HG03196 (cell line): ENCODE measurements around the gene NEURL3.
A peak's percentile ranks its signal among the peaks of the same experiment; 100 is the strongest.

Source experiments
- ATAC-seq: cut with Tn5 transposase; IDR thresholded peaks from one replicate; pipeline ENCODE4 v1.9.1; 2021; ENCODE audit not compliant: unreplicated experiment

The NEURL3 gene

DNA sequence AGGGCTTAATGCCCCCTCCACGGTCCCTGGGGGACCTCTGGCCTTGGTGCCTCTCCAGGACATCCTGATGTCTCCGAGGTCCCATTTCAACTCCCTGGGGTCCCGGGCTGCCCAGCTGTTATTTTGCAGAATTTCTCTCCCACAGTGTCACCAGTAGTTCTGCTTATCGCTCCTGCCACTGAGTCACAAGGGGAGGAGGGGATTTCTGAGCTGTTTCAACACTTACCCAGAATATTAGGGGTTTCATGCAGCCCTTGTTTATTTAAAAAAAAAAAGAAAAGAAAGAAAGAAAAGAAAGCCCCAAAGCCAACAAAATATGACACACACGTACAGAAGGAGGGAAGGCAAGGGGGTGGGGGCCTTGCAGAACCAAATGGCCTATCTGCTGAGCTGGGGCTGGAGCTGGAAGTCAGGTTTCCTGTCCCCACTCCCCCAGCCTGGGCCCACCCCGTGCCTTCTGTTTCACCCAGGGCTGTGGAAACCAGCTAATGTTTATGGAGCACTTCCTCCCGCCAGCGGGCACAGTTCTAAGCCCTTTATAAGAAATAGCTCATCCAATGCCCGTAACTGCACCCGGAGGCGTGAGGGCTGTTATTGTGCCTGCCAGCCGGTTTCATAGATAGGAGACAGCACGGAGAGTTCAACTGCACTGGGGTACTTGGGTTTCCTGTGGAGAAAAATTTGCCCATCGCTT lies 23.0 kb upstream of the NEURL3 start:
- ATAC-seq = peak; percentile 33

DNA sequence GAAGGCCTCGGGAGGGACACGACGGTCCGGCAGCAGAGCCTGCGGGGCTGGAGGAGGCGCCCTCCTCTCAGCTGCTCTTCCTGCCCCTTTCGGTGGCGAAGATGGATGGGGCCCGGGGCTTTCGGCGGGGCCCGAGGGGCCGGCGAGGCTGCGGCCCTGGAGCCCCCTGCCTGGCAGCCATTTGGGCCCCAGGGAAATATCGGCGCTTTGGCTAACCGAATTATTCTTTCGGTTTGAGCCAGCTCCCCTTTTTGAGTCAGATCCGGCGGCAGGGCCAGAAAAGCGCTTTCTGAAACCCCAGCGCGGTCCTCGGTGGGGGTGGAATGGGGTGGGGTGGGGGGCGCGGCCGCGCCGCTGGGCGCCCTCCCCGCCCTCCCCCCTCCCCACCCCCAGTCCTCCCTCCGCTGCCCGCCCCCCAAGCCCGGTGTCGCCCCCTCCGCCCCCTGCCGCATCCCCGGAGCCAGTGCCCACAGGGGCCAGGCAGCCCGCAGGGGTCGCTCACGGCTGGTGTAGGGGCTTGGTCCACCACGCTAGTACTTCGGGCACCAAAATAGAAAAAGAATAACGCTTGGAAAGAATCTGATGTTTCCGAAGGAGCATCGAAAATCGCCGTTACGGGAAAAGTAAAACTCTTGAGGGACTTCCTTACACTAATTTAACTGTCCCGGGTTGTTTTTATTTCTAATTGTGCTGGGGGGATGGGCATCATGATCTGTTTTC lies 22.3 kb upstream of the NEURL3 start:
- peak; percentile 29 for ATAC-seq

DNA sequence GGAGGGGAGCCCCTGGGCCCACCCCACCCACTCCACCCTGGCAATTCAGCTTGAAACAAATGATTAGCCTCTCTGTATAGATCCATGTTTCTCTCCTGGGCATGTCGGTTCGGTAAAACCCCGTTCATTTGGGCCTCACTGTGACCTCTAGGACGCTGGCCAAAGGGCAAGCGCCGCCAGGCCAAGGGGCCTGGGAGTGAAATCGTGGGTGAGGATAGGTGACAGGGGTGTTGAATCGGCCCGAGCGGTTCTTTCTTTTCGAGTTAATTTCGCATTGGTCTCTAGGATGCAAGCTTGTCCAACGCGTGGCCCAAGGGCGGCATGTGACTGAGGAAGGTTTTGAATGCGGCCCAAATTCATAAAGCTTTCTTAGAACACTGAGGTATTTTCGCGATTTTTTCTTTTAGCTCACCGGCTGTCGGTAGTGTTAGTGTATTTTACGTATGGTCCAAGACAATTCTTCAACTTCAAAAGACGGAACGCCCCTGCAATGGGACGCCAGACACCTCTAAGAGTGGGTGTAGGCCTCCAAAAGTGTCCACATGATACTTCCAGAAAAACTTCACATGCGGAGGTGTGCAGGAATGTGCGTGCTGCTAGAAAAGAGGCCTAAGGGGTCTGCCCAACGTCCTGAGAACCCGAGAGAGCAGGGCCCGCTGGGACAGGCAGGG lies 21.6 kb upstream of the NEURL3 start:
- ATAC-seq = no peak

DNA sequence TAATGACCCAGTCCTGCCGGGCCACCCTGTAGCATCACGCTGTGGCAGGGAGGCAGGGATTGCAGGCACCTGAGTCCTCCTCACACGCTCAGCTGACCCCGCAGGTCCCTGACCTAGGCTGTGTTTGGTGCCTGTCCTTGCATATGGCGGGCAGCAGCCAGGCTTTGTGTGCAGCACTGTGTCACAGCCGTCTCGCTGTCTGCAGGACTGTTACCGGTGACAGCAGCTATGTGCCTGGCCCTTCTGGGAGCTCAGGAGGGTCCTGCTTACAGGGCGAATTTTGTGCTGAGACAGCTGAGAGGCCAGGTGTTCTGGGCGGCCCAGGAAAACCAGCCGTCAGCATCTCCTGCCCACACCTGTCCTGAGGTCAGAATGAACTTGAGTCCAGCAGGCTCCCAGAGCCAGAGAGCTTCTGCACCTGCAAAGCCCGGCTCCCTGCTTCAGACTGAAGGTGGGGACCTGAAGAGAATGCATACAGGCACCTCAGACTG lies 21.0 kb upstream of the NEURL3 start:
- ATAC-seq = no peak

DNA sequence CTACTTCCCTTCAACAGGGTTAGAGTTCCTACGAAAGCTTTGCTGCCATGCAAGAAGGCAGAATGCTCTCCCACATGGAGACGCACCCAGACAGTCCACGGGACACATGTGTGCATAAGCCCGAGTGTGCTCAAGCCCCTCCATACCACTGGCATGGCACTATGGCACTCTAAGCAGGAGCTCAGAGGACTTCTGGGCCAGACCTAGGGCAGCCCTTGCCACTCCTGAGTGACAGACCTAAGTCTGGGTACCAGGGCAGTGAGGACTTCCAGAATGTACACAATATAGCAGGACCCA lies 20.0 kb upstream of the NEURL3 start:
- ATAC-seq = no peak

DNA sequence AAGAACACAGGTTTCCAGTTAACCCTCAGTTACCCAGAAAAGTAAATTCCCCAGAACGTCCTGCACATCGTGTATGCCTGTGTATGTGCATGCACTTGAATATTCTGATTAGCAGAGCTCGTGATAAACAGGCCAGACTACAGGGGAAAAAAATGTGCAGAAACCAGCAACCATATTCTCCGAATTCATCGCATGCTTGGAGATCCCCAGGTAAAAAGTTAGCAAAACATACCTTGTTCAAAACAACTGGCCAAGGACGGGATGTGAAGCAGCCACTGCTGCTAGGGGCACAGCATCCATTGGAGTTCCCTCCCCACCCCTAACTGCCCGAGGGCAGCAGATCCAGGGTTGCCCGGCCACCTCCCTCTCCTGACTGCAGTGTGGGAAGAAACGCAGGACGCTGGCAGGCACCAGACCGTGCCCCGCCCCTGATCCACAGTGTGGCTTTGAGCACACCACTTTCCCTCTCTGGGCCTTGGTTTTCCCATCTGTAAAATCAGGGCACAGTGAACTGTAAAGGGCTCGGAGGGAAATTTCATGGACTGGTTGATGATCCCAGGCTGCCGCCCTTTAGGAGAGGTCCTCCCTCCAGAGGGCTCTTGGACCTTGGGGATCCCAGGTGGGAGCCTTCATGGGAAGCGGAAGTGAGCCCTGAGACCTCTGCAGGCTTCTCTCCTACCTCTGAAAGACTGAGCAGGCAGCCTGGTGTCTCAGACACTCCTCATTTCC lies 19.5 kb upstream of the NEURL3 start:
- ATAC-seq = no peak

DNA sequence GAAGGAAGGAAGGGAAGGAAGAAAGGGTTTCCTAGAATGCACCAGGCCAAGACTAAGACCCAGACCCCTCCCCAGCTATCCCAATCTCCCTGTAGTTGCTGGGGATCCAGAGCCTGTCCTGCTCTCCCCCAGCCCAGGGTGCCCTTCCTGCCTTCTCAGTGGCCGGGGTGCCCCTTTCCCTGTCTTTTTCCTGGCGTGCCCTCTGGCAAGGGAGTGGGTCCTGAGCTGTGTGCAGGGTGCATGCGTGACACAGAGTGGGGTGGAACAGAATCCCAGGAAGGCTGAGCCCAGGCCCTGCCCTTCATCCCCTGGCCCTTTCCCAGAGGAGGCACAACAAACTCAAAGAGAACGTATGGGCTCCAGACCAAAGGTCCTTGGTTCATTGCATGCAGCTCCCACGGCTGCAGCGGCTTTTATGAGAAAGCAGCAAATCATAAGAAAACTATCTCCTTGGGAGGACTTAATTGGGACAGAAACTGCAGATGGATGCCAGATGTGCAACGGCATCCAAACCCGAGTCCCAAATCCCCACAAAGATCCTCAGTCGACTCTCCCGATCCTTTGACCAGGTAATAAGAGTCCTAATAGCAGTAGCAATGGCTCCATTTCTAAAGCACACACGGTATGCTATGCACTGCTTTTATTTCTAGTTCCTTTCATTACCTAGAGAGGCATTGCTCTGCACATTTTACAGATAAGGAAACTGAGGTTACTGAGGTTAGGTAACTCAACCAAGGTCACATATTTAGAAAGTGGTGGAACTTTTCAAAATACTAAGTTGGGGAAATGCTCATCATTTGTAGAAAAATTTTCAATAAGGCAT lies 18.7 kb upstream of the NEURL3 start:
- ATAC-seq = no peak

DNA sequence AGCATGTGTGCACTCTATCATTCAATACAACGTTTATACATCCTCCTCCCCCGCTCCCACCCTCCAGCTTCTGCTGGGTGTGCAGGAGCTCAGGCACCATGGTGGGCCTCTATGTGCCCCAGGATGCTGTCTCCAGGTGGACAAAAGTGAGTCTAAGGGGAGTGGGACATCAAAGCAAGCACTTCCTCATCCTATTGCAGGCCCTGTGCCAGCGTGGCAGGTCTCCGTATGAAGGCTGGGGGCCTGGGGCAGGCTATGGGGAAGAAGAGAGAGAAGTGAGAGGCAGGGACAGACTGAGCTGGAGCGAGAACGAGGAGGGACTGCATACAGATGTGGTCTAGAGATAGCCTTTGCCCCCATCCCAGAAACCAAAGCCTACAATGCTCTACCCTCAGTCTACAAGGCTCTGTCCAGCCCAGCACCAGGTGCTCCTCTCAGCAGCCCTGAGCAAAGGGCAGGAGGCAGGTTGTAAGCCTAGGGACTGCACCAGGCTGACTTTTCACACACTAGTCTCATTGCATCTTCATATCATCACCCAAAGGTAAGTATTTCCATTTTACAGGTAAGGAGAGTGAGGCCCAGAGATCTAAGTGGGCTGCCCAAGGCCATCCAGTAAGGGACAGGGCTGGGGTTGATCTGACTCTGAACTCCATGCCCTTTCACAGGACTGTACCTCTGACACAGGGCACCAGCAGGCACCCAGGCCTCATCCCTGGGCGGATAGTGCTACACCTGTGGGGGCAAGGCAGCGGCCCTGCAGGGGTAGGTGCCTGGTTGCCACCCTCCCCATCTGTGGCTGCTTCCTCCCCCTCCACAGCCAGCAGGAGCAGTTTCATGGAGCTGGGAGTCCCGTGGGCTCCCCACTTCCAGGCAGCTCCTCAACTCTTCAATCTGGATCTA lies 17.4 kb upstream of the NEURL3 start:
- no peak for ATAC-seq

DNA sequence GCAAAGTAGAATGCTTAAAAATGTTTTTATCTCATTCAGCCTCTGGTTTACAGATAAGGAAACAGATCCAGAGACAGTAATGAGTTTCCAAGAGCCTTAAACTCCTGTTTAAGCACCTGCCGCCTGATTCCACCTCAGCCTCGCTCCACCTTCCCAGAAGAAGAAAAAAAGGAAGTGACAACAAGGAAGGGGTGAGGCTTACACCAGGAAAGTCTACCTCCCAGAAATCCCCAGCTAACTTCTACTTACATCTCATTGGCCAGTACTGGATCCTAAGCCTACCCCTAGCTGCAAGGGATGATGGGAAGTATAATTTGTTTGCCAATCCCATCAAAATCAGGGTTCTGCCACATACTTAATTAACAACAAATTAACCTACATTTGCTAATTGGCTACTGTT lies 16.1 kb upstream of the NEURL3 start:
- no peak for ATAC-seq

DNA sequence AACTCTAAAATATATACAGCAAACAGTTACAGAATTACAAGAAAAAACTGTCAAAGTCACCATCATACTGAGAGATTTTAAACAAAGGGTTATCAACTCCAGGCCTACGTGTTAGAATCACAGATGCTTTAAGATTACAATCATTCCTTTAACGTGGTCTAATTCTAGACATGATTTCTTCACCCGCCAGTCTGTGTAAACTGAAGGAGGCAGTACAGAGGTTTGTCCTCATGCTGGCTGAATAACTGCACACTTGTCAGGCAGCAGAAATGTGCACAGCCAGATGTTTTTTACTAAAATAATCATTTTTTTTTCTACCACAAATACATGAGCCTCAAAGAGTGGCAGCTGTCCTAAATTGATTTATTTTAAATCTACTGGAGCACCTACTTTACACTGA lies 15.5 kb upstream of the NEURL3 start:
- ATAC-seq = no peak

DNA sequence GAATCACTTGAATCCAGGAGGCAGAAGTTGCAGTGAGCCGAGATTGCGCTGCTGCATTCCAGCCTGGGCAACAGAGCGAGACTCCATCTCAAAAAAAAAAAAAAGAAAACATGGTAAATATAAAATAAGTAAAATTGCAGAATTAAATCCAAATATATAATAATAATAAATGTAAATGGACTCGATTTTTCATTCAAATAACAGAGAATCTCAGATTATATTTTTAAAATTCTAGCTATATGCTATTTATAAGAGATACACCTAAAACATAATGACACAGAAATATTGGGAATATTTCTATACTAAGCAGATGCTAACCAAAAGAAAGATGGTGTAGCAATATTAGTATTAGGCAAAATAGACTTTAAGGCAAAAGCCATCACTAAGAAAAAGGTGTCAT lies 15.1 kb upstream of the NEURL3 start:
- ATAC-seq = no peak

DNA sequence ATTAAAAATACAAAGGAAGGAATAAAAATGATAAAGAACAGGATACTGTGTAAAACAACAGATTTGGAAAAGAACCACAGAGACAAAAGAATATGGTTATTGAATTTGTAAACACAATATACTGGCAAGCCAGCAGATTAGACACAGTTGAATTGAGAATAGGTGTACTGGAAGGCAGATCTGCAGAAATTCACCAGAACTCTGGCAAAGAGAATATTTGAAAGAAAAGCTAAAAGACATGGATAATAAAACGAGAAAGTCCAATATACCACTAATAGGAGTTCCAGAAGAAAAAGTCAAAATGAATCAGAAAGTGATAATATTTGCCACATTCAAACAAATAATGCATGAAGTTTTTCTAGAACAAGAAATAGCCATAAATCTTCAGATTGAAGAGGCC lies 11.9 kb upstream of the NEURL3 start:
- ATAC-seq = no peak

DNA sequence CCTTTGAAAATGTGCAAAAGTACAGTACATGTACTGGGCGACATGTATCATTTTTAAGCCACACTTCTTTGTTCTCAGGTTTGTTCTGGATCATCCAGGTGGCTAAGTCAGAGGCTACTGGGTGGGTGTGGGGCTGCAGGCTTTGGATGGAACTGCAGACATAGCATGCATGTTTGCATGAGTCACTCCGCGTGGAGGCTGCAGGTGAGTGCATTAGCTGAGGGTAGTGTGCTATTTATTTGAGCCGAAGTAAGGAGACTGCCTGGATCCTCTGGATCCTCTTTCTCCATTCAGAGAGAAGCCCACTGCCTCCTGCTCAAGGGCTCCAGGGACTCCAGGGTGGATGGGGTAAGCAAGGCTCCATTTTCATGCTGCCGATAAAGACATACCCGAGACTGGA lies 9.4 kb upstream of the NEURL3 start:
- ATAC-seq = no peak

DNA sequence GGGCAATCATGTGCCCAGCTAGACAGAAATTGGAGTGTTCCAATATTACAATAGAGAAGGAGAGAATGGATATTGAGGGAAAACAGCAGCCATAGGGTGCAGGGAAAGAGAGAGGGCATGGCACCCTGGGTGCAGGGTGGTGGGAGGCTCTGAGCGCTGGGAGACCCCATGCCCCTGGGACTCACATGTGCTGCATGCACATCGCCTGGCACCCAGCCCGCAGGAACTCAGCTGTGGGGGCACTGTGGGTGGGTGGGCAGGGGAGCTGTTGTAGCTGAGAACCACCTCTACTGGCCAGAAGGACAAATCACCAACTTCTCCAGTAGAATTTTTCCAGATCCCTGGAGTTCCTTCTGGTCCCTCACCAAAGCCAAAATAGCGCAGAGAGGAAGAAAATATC lies 7.2 kb upstream of the NEURL3 start:
- ATAC-seq = no peak

DNA sequence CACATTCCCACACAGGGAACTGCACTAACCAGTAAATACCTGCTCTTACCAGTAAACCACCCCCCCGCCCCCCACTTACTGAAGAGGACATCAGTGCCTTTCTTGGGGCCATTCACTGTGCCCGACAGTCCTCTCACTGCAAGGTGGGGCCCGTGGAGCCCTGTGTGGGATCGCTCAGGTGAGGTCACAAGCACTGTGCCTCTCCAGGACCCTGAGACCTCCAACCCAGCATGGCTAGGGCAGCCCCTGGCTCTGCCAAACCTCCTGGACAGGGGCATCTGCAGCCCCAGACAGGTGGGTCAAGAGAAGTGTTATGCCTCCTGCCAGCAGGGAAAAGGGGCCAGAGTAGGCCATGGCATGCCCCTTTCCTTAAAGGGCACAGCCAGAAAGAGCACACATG lies 6.7 kb upstream of the NEURL3 start:
- ATAC-seq = no peak

DNA sequence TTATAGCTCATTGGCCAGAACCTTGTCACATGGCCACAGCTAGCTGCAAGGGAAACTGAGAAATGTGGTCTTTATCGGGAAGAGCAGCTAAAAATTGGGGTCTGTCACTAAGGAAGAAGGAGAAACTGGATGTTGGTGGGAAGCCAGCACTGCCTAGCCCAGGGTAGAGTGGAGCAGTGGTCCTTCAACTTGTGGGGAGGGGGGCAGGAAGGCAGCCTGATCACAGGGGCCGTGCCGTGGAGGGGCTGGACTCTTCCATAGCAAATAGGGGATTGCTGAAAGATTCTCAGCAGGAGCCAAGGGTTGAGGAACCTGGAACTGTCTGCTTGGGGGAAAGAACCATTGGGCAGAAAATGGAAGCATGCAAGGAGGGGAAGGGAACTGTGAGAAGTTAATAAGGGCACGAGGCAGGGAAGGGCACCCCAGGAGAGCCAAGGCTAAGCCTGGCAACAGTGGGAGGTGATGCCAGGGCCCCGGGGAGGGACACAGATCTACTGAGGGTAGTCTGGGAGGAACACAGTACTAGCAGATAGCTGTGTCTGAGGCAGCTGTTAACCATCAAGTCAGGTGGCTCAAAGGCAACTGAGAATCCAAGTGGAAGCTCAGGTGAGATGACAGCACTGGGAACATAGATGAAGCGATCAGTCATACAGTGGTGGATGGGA lies 5.9 kb upstream of the NEURL3 start:
- ATAC-seq = no peak

DNA sequence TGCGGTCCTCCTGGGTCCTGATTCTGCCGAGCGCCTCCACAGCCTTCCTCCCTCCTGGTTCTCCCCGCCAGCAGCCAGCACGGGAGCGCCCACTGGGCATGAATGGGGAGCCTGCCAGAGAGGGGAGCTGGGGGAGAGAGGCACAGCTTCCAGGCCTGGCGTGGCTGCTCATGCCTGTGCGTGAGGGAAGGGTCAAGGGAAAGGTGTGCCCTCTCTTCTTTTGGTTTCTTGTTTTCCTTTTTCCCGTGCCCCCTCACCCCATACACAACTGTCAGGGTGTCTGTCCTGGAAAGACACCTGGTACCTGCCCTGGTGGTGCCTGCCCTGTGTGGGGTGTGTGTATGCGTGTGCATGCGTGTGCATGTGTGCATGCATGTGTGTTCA lies 4.7 kb upstream of the NEURL3 start:
- no peak for ATAC-seq

DNA sequence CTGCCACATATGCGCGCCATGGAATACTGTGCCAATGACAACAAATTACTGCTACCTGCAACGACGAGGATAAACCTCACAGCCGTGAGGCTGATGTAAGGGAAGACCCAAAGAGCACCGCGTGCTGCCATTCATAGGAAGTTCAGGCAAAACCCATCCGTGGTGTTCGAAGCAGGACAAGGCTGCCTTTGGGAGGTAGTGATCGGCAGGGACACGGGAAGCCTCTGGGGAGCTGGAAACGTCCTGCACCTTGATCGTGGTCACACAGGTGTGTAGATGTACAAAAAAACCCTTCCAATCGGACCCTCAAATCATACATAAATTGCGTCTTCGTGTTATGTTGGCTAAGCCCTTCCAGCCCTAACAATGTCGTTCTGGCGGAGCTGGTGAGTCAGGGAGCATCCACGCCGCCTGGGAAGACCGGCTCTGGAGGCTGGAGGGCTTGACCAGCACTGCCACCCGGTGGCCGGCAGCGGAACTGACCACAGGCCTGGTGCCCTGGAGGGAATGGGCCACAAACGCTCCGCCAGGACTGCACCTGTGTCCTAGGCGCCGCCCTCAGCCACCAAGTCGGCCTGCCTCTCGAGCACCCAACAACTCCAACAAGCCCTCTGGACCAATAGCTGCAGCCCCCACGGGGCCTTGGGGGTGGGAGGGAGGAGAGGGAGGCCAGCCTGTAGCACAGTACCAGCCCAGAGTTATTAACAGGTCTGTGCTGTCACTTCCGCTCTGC lies 4.1 kb upstream of the NEURL3 start:
- ATAC-seq = no peak
